ENCODE measurements around the gene ZNF2. TPM values are rescaled to one million over a fixed set of nuclear protein-coding genes. Genes with fewer than 3 reads are reported as not detected.

Gene ZNF2
- total and polyA plus RNA-seq, 2 of the 13 experiments (the other 11 are each of a cell fraction or from before 2014, with no cell fraction given): 4.3 to 6.1 TPM

DNA sequence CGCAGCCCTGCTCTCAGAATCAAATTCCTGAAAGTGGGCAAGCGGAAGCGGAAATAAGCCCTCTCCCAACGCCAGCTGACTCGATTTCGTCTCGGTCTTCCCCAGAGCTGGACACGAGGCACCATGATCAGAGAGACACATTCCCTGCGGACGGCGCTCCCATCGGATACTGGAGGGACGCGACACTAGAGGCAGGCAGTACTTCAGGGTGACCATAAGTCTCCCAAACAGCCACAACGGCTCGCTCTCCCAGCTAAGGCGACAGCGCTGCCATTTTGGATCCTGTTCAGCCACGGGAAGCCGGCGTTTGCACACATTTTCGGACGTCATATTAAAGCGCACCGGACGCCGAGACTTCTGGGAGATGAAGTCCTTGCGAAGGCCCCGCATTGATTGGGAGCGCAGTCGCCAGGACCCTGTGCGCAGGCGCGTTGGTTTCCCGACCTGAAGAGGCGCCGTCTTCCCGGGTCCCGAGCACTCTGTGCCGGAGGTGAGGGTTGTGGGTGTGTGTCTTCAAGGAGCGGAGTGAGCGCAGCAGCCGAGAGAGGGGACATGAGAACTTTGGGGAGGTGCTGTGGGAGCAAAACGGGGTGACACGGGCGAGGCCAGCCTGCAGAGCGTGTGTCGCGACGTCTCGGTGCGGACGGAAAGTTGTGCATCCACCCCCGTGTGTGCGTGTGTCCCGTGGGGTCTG is at the start of gene ZNF2 (continued):
- TF ChIP-seq, protein P1, sequence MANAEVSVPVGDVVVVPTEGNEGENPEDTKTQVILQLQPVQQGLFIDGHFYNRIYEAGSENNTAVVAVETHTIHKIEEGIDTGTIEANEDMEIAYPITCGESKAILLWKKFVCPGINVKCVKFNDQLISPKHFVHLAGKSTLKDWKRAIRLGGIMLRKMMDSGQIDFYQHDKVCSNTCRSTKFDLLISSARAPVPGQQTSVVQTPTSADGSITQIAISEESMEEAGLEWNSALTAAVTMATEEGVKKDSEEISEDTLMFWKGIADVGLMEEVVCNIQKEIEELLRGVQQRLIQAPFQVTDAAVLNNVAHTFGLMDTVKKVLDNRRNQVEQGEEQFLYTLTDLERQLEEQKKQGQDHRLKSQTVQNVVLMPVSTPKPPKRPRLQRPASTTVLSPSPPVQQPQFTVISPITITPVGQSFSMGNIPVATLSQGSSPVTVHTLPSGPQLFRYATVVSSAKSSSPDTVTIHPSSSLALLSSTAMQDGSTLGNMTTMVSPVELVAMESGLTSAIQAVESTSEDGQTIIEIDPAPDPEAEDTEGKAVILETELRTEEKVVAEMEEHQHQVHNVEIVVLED (CRISPR knock-in tag; IDR thresholded peaks at IDR 0.05; ENCODE audit: borderline replicate concordance): peak; percentile 92
- TF ChIP-seq ZNF12 (CRISPR knock-in tag; IDR thresholded peaks at IDR 0.05): peak; percentile 13; the same call in 1 of the 2 replicates
- TF ChIP-seq, protein P2, sequence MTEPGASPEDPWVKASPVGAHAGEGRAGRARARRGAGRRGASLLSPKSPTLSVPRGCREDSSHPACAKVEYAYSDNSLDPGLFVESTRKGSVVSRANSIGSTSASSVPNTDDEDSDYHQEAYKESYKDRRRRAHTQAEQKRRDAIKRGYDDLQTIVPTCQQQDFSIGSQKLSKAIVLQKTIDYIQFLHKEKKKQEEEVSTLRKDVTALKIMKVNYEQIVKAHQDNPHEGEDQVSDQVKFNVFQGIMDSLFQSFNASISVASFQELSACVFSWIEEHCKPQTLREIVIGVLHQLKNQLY (CRISPR knock-in tag; IDR thresholded peaks at IDR 0.05): peak; percentile 15; the same call in 1 of the 2 replicates
- TF ChIP-seq, protein P3, sequence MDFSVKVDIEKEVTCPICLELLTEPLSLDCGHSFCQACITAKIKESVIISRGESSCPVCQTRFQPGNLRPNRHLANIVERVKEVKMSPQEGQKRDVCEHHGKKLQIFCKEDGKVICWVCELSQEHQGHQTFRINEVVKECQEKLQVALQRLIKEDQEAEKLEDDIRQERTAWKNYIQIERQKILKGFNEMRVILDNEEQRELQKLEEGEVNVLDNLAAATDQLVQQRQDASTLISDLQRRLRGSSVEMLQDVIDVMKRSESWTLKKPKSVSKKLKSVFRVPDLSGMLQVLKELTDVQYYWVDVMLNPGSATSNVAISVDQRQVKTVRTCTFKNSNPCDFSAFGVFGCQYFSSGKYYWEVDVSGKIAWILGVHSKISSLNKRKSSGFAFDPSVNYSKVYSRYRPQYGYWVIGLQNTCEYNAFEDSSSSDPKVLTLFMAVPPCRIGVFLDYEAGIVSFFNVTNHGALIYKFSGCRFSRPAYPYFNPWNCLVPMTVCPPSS (IDR thresholded peaks at IDR 0.05): no peak
- peak; percentile 73; the same call in 1 of the 2 replicates for TF ChIP-seq CBX5 (CRISPR knock-in tag; IDR thresholded peaks at IDR 0.05; ENCODE audit: borderline replicate concordance)
- no peak for TF ChIP-seq SCMH1 (CRISPR knock-in tag; IDR thresholded peaks at IDR 0.05; ENCODE audit: borderline replicate concordance)
- TF ChIP-seq, protein P4, sequence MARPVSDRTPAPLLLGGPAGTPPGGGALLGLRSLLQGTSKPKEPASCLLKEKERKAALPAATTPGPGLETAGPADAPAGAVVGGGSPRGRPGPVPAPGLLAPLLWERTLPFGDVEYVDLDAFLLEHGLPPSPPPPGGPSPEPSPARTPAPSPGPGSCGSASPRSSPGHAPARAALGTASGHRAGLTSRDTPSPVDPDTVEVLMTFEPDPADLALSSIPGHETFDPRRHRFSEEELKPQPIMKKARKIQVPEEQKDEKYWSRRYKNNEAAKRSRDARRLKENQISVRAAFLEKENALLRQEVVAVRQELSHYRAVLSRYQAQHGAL (CRISPR knock-in tag; IDR thresholded peaks at IDR 0.05; ENCODE audit: not compliant biosample characterization): peak; percentile 57
- TF ChIP-seq ZNF143 (CRISPR knock-in tag; IDR thresholded peaks at IDR 0.05): peak; percentile 99
- no peak for TF ChIP-seq NFIB (CRISPR knock-in tag; IDR thresholded peaks at IDR 0.05; ENCODE audit: borderline replicate concordance)
- TF ChIP-seq ZNF383 (CRISPR knock-in tag; IDR thresholded peaks at IDR 0.05; ENCODE audit: borderline replicate concordance): no peak
- peak; percentile 98 for TF ChIP-seq HDAC1 (CRISPR knock-in tag; IDR thresholded peaks at IDR 0.05)
- TF ChIP-seq ZNF468 (CRISPR knock-in tag; IDR thresholded peaks at IDR 0.05): no peak
- peak; percentile 98 for TF ChIP-seq DMAP1 (CRISPR knock-in tag; IDR thresholded peaks at IDR 0.05)
- TF ChIP-seq, protein P5, sequence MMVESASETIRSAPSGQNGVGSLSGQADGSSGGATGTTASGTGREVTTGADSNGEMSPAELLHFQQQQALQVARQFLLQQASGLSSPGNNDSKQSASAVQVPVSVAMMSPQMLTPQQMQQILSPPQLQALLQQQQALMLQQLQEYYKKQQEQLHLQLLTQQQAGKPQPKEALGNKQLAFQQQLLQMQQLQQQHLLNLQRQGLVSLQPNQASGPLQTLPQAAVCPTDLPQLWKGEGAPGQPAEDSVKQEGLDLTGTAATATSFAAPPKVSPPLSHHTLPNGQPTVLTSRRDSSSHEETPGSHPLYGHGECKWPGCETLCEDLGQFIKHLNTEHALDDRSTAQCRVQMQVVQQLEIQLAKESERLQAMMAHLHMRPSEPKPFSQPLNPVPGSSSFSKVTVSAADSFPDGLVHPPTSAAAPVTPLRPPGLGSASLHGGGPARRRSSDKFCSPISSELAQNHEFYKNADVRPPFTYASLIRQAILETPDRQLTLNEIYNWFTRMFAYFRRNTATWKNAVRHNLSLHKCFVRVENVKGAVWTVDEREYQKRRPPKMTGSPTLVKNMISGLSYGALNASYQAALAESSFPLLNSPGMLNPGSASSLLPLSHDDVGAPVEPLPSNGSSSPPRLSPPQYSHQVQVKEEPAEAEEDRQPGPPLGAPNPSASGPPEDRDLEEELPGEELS (CRISPR knock-in tag; IDR thresholded peaks at IDR 0.05): peak; percentile 65
- TF ChIP-seq, protein P6, sequence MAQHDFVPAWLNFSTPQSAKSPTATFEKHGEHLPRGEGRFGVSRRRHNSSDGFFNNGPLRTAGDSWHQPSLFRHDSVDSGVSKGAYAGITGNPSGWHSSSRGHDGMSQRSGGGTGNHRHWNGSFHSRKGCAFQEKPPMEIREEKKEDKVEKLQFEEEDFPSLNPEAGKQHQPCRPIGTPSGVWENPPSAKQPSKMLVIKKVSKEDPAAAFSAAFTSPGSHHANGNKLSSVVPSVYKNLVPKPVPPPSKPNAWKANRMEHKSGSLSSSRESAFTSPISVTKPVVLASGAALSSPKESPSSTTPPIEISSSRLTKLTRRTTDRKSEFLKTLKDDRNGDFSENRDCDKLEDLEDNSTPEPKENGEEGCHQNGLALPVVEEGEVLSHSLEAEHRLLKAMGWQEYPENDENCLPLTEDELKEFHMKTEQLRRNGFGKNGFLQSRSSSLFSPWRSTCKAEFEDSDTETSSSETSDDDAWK (CRISPR knock-in tag; IDR thresholded peaks at IDR 0.05): no peak
- peak in 1 of 2 experiments; percentile 93; a peak in 2 of 4 replicates for TF ChIP-seq KLF16 (CRISPR knock-in tag; IDR thresholded peaks at IDR 0.05)
- TF ChIP-seq, protein P7, sequence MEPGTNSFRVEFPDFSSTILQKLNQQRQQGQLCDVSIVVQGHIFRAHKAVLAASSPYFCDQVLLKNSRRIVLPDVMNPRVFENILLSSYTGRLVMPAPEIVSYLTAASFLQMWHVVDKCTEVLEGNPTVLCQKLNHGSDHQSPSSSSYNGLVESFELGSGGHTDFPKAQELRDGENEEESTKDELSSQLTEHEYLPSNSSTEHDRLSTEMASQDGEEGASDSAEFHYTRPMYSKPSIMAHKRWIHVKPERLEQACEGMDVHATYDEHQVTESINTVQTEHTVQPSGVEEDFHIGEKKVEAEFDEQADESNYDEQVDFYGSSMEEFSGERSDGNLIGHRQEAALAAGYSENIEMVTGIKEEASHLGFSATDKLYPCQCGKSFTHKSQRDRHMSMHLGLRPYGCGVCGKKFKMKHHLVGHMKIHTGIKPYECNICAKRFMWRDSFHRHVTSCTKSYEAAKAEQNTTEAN (CRISPR knock-in tag; conservative IDR thresholded peaks at IDR 0.05): no peak; the same call in 1 of the 2 replicates
- TF ChIP-seq NFATC3 (CRISPR knock-in tag; IDR thresholded peaks at IDR 0.05): no peak
- no peak; the same call in none of the 2 replicates for TF ChIP-seq BHLHE40 (IDR thresholded peaks at IDR 0.05; ENCODE audit: low read length)
- TF ChIP-seq NFE2L1 (CRISPR knock-in tag; IDR thresholded peaks at IDR 0.05; ENCODE audit: borderline replicate concordance): no peak

Measured in HepG2 (cell line).